GM12878 (cell line): Measurements from ENCODE around the gene USH2A. TPM values are rescaled to one million over a fixed set of nuclear protein-coding genes. Genes with fewer than 3 reads are reported as not detected.
"Not testable (repeated sequence)": the region's sequence is repeated elsewhere in the genome, so short reads cannot be mapped to it uniquely, and the experiment has no call there.

Experiments
- ATAC-seq: fragments of 200-7000 bp; cut with Tn5 transposase; 3 replicates; pipeline ENCODE4 v1.9.1; 2020; ENCODE audit warnings: mild to moderate bottlenecking, moderate library complexity
- BruUV-seq: library from RNA; stranded (reverse); fragments of 400-500 nt; replicated peaks from 2 replicates; lab custom pipeline; 2021; lab: Mats Ljungman, UMichigan
- CTCF ChIA-PET: fragments of 300-600 bp; sonication (Branson Sonifier 250); formaldehyde crosslinking; extraction: SDS; loops from one replicate; lab custom pipeline; 2021; ENCODE audit warnings: inconsistent platforms; lab: Yijun Ruan, JAX
- POLR2A ChIA-PET: fragments of 350-600 bp; formaldehyde crosslinking; extraction: SDS; loops from one replicate; lab custom pipeline; 2021; ENCODE audit warnings: inconsistent platforms; lab: Charles Lee
- RAD21 ChIA-PET: fragments of 300-600 bp; sonication (Branson Sonifier 250); formaldehyde crosslinking; loops from one replicate; lab custom pipeline; 2023; ENCODE audit warnings: antibody characterized with exemption; ENCODE audit not compliant: unreplicated experiment; lab: Charles Lee
- SMC1A ChIA-PET: fragments of 300-600 bp; sonication (Branson Sonifier 250); formaldehyde crosslinking; loops from one replicate; lab custom pipeline; 2023; ENCODE audit not compliant: unreplicated experiment, uncharacterized antibody; lab: Charles Lee
- DNase-seq: peaks from one replicate; pipeline ENCODE4 v3.0.0-alpha.2; 2011; ENCODE audit warnings: low read depth, low spot score
- FAIRE-seq: peaks from 3 replicates; lab custom pipeline; 2011; peaks lifted over from hg19 to GRCh38; lab: Jason Lieb, UNC
- H2AFZ ChIP-seq: 2 replicates; pipeline ENCODE4 v1.6.0; 2011; ENCODE audit warnings: low read depth, low read length, control low read depth; ENCODE audit not compliant: control insufficient read depth
- H3K27ac ChIP-seq: 2 replicates; pipeline ENCODE4 v1.5.1; 2011; ENCODE audit warnings: control low read depth; ENCODE audit not compliant: control insufficient read depth, insufficient read depth
- H3K27me3 ChIP-seq, 2 experiments: replicated peaks in 1 of 2; 2 replicates each; pipeline versions ENCODE4 v1.6.0 to v1.6.1; 2011; ENCODE audit warnings: low read length in 1 of 2; ENCODE audit not compliant: control insufficient read depth in 2 of 2, insufficient read depth in 2 of 2
- H3K36me3 ChIP-seq, 2 experiments: 2 replicates each; pipeline ENCODE4 v1.5.1; 2011; ENCODE audit warnings: low read length in 1 of 2; ENCODE audit not compliant: control insufficient read depth in 2 of 2, insufficient read depth in 2 of 2
- H3K4me1 ChIP-seq: 2 replicates; pipeline ENCODE4 v1.6.1; 2011; ENCODE audit warnings: mild to moderate bottlenecking, low read length, moderate library complexity, mixed read lengths; ENCODE audit not compliant: control insufficient read depth, insufficient read depth
- H3K4me2 ChIP-seq: 2 replicates; pipeline ENCODE4 v1.6.0; 2011; ENCODE audit warnings: control low read depth; ENCODE audit not compliant: control insufficient read depth, insufficient read depth
- H3K4me3 ChIP-seq: fragments of 200-600 bp; sonication (generic); 2 replicates; pipeline ENCODE4 v1.5.1; 2016
- H3K79me2 ChIP-seq: 2 replicates; pipeline ENCODE4 v1.6.0; 2011; ENCODE audit warnings: low read length; ENCODE audit not compliant: control insufficient read depth, insufficient read depth
- H3K9ac ChIP-seq: 2 replicates; pipeline ENCODE4 v1.8.0; 2011; ENCODE audit warnings: low read length, control low read depth, mixed read lengths; ENCODE audit not compliant: control insufficient read depth, insufficient read depth
- H3K9me3 ChIP-seq: replicated peaks from 3 replicates; pipeline ENCODE4 v1.5.1; 2011; ENCODE audit warnings: mild to moderate bottlenecking, low read length; ENCODE audit not compliant: control insufficient read depth, insufficient read depth
- H4K20me1 ChIP-seq: 2 replicates; pipeline ENCODE4 v1.6.0; 2011; ENCODE audit not compliant: control insufficient read depth, insufficient read depth
- ATF7 ChIP-seq: fragments of 450-650 bp; IDR thresholded peaks from 2 replicates; pipeline ENCODE4 v1.6.1; 2016; ENCODE audit warnings: low read depth, mild to moderate bottlenecking
- BACH1 ChIP-seq: fragments of 450-650 bp; IDR thresholded peaks from 2 replicates; pipeline ENCODE4 v1.6.1; 2017; ENCODE audit warnings: mild to moderate bottlenecking, borderline replicate concordance
- EED ChIP-seq: sonication (generic); IDR thresholded peaks from 2 replicates; pipeline ENCODE4 v1.6.1; 2016; ENCODE audit warnings: antibody characterized with exemption, low read depth
- EP300 ChIP-seq, 2 experiments: fragments of 150-350 bp in 1 of 2; IDR thresholded peaks; 2 replicates each; pipeline ENCODE4 v1.6.1; 2011 to 2012; ENCODE audit warnings: low read depth in 2 of 2, low read length in 2 of 2, borderline replicate concordance in 1 of 2, improper control_type of control experiment in 1 of 2, inconsistent platforms in 1 of 2; ENCODE audit not compliant: control insufficient read depth in 1 of 2
- HCFC1 ChIP-seq: fragments of 150-350 bp; IDR thresholded peaks from 2 replicates; pipeline ENCODE4 v1.6.1; 2014; ENCODE audit warnings: low read length
- MYB ChIP-seq: fragments of 150-350 bp; IDR thresholded peaks from 2 replicates; pipeline ENCODE4 v1.6.1; 2014; ENCODE audit warnings: mild to moderate bottlenecking, low read depth, low read length, borderline replicate concordance
- MYC ChIP-seq: IDR thresholded peaks from 2 replicates; pipeline ENCODE4 v1.6.1; 2011; ENCODE audit warnings: mild to moderate bottlenecking, low read length, moderate library complexity, inconsistent platforms; ENCODE audit not compliant: insufficient read depth, insufficient replicate concordance, insufficient read length, severe bottlenecking
- NR2C2 ChIP-seq: IDR thresholded peaks from 2 replicates; pipeline ENCODE4 v1.6.1; 2011; ENCODE audit warnings: borderline replicate concordance, low read depth; ENCODE audit not compliant: control insufficient read depth, insufficient read length
- NRF1 ChIP-seq: conservative IDR thresholded peaks from 2 replicates; pipeline ENCODE4 v1.6.1; 2011; ENCODE audit warnings: mild to moderate bottlenecking, low read depth, low read length, improper control_type of control experiment
- PML ChIP-seq: IDR thresholded peaks from 2 replicates; pipeline ENCODE4 v1.6.1; 2012; ENCODE audit warnings: low read length, inconsistent platforms
- POLR2AphosphoS5 ChIP-seq: IDR thresholded peaks from 2 replicates; pipeline ENCODE4 v1.6.1; 2011; ENCODE audit warnings: mild to moderate bottlenecking, low read length, inconsistent platforms
- RFX5 ChIP-seq: IDR thresholded peaks from 2 replicates; pipeline ENCODE4 v1.6.1; 2011; ENCODE audit warnings: low read depth, low read length, improper control_type of control experiment
- RUNX3 ChIP-seq: IDR thresholded peaks from 2 replicates; pipeline ENCODE4 v1.6.1; 2012; ENCODE audit warnings: low read length, inconsistent platforms
- TBL1XR1 ChIP-seq: IDR thresholded peaks from 2 replicates; pipeline ENCODE4 v1.6.1; 2012; ENCODE audit warnings: low read depth, low read length, improper control_type of control experiment
- ZNF622 ChIP-seq: fragments of 450-650 bp; IDR thresholded peaks from 2 replicates; pipeline ENCODE4 v1.6.1; 2017; ENCODE audit warnings: mild to moderate bottlenecking, inconsistent platforms
- ZSCAN29 ChIP-seq: fragments of 450-650 bp; IDR thresholded peaks from 2 replicates; pipeline ENCODE4 v1.6.1; 2017; ENCODE audit warnings: mild to moderate bottlenecking, moderate library complexity
- WGBS: methylation state at CpG from one replicate; pipeline ENCODE4 v1.1.6; 2016; ENCODE audit warnings: low lambda C conversion rate; ENCODE audit not compliant: insufficient replicate concordance, insufficient coverage; ENCODE audit errors: missing lambda C conversion rate; 5-methylcytosine and 5-hydroxymethylcytosine counted together
- in situ Hi-C: fragments of 300-500 bp; cut with MboI; formaldehyde crosslinking; loops from 9 replicates; pipeline ENCODE4 v1.14.3; 2018; ENCODE audit warnings: mixed read lengths
- intact Hi-C: fragments of 100-400 bp; cut with micrococcal nuclease; formaldehyde crosslinking; loops from one replicate; pipeline ENCODE4 v1.14.2; 2022; ENCODE audit not compliant: unreplicated experiment
- polyA plus RNA-seq, 11 experiments: library from polyadenylated mRNA; depleted of rRNA in 4 of 11; unstranded in 6 of 11; stranded (reverse) in 5 of 11; fragments of >200 nt; fragmentation: Nextera tagmentation in 4 of 11; fragmentation: Illumina TruSeq in 1 of 11; extraction: Ambion mirVana in 4 of 11; extraction: Trizol in 1 of 11; gene quantifications; 1 replicate in 1 of 11; 2 replicates in 10 of 11; pipeline versions ENCODE4 v1.2.1 to v1.2.3, GENCODE V29; 2011 to 2016; ENCODE audit warnings: inconsistent platforms in 2 of 11, missing spikeins in 2 of 11, low read depth in 1 of 11
- total RNA-seq, 4 experiments: library from RNA; depleted of rRNA in 3 of 4; stranded (reverse); fragments of >200 nt in 3 of 4; fragmentation: Illumina TruSeq in 1 of 4; extraction: Trizol in 1 of 4; gene quantifications; 2 replicates each; pipeline versions ENCODE4 v1.2.1 to v1.2.3, GENCODE V29; 2013 to 2021

The USH2A gene
- total and polyA plus RNA-seq, 10 of the 15 experiments (the other 5 are each of a cell fraction or from before 2014, with no cell fraction given), result under 0.01 to 0.20 (median 0.01) TPM; not detected in 2

DNA sequence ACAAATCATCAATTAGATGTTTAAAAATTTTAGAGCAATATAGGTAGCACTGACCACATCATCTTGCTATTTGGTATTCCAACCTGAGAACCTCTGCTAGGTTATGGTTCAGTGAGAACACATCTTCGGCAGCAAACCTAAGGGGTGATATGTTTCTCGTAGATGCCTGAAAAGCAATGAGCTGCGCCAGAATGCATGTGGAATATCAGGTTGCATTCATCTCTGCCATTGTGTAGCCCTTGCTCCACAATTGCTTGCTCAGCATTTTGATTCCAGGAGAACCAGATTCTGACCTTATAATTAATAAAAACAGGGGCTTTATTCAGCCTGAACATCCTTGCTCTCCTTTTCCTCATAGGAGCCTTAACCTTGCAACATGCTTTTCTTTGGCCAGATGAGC is 408.1 kb downstream of the USH2A start (continued):
- TF ChIP-seq HCFC1 (no peak), RFX5 (no peak), ZSCAN29 (no peak)

DNA sequence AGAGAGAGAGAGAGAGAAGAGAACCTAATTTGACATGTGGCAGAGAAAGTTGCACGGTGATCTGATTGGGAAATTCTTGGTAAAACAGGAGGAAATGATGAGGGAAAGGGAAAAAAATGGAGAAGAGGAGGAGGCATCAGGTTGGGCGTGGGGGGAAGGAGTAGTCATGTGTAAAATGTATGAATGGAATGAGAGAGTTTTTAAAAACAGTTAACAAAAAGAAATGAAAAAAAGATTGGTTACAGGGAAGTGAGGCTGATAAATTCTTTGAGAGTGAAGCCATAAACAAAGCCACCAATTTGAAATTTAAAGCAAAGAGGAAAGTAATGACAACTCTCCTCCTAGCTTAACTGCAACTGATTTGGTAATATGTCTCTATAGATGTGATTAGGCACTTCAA is 409.2 kb downstream of the USH2A start:
- no peaks in the 10 kb centered on the region for H4K20me1 ChIP-seq
- no peak overlapping the region for H3K4me3 ChIP-seq
- DNase-seq (no peak), FAIRE-seq (no peak), ATAC-seq (no peak)
- SMC1A ChIA-PET, result no interaction called here
- H3K4me1 ChIP-seq, result no peaks in the 10 kb centered on the region
- H3K36me3 ChIP-seq, result no peaks in the 10 kb centered on the region
- intact Hi-C loops, result no loop called here
- H3K9me3 ChIP-seq, result no peaks in the 10 kb centered on the region
- no peak overlapping the region for H3K27ac ChIP-seq
- H3K4me2 ChIP-seq, result no peak overlapping the region
- in situ Hi-C loops, result no loop called here
- no peaks in the 10 kb centered on the region for H3K27me3 ChIP-seq
- 0% methylated on average over 2 of the region's 2 CpGs for WGBS
- H2AFZ ChIP-seq, result no peak overlapping the region
- H3K9ac ChIP-seq, result no peak overlapping the region
- POLR2A ChIA-PET, result no interaction called here
- BruUV-seq, result no TSS peak
- RAD21 ChIA-PET, result no interaction called here
- no peaks in the 10 kb centered on the region for H3K79me2 ChIP-seq
- TF ChIP-seq BACH1, result no peak
- TF ChIP-seq NR2C2, result no peak
- TF ChIP-seq EP300 (IDR thresholded peaks at IDR 0.05; ENCODE audit: borderline replicate concordance in 1 of 2, control insufficient read depth in 1 of 2, low read depth in 2 of 2, low read length in 2 of 2), result no peak
- no peak for TF ChIP-seq PML
- no peak for TF ChIP-seq ZNF622
- TF ChIP-seq TBL1XR1, result no peak
- no peak for TF ChIP-seq ATF7
- no peak for TF ChIP-seq EED
- TF ChIP-seq MYC, result no peak
- no peak for TF ChIP-seq RUNX3
- no peak for TF ChIP-seq NRF1
- no peak for TF ChIP-seq POLR2AphosphoS5
- no peak for TF ChIP-seq MYB
- CTCF ChIA-PET, result no interaction called here

DNA sequence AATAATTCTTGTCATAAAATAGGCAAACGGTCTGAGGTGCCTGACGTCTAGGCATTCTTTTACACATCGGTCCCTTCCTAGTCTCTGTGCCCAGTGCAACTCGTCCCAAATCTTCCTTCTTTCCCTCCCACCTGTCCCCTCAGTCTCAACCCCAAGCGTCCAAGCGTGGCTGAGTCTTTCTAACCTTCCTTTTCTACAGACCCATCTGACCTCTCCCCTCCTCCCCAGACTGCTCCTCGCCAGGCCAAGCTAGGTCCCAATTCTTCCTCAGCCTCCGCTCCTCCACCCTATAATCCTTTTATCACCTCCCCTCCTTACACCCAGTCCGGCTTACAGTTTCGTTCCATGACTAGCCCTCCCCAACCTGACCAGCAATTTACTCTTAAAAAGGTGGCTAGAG is 413.8 kb downstream of the USH2A start:
- H3K4me1 ChIP-seq, POLR2A ChIA-PET, in situ Hi-C loops, H3K27ac ChIP-seq, H3K9ac ChIP-seq, BruUV-seq, DNase-seq, CTCF ChIA-PET, RAD21 ChIA-PET, H3K36me3 ChIP-seq, H3K79me2 ChIP-seq, H2AFZ ChIP-seq, H3K9me3 ChIP-seq, H3K27me3 ChIP-seq, FAIRE-seq, SMC1A ChIA-PET, H3K4me2 ChIP-seq, ATAC-seq, H4K20me1 ChIP-seq, H3K4me3 ChIP-seq: not testable (repeated sequence)
- whole genome bisulfite sequencing, result 50% methylated on average over 9 of the region's 10 CpGs
- intact Hi-C loops, result loop anchor here (10.0 kb wide), 1 partner anchor 1775 kb away; no protein-coding TSS in a partner anchor
